Activated CD4-positive, alpha-beta T cell treated with anti-CD3 and anti-CD28 coated beads for 36 hours (primary cell): ENCODE results near the gene LFNG. TPM values are rescaled to one million over a fixed set of nuclear protein-coding genes. Genes with fewer than 3 reads are reported as not detected.
A peak's percentile ranks its signal among the peaks of the same experiment; 100 is the strongest.

Experiments used
- ATAC-seq: fragments of 200-7000 bp; cut with Tn5 transposase; one replicate; pipeline ENCODE4 v1.10.0; 2021; ENCODE audit warnings: mild to moderate bottlenecking, moderate library complexity
- CTCF ChIA-PET: fragments of 350-600 bp; sonication (Branson Sonifier 250); formaldehyde crosslinking; loops from one replicate; lab custom pipeline; 2021; ENCODE audit warnings: antibody characterized with exemption; lab: Charles Lee
- POLR2A ChIA-PET: fragments of 350-600 bp; sonication (Branson Sonifier 250); formaldehyde crosslinking; loops from one replicate; lab custom pipeline; 2021; ENCODE audit warnings: antibody characterized with exemption, inconsistent platforms; lab: Charles Lee
- DNase-seq: peaks from one replicate; pipeline ENCODE4 v3.0.0-alpha.2; 2020
- H3K27ac Mint-ChIP-seq: one replicate; pipeline ENCODE4 v1.8.0; 2021; ENCODE audit warnings: mixed read lengths
- H3K27me3 Mint-ChIP-seq: one replicate; pipeline ENCODE4 v1.8.0; 2021; ENCODE audit warnings: mixed read lengths
- H3K36me3 Mint-ChIP-seq: one replicate; pipeline ENCODE4 v1.8.0; 2021; ENCODE audit warnings: low read depth, mixed read lengths
- H3K4me1 Mint-ChIP-seq: one replicate; pipeline ENCODE4 v1.8.0; 2021; ENCODE audit warnings: mixed read lengths
- H3K4me3 Mint-ChIP-seq: one replicate; pipeline ENCODE4 v1.8.0; 2021; ENCODE audit warnings: mild to moderate bottlenecking, moderate library complexity, mixed read lengths
- H3K9me3 Mint-ChIP-seq: one replicate; pipeline ENCODE4 v1.8.0; 2021; ENCODE audit warnings: low read depth, mixed read lengths
- intact Hi-C, 2 experiments: fragments of 100-400 bp; cut with DNase I in 1 of 2; cut with micrococcal nuclease in 1 of 2; formaldehyde crosslinking; loops; one replicate each; pipeline versions ENCODE4 v1.14.2 to v1.15.1; 2022 to 2024; cut with DNase I, micrococcal nuclease
- total RNA-seq, 2 experiments: library from RNA; stranded (reverse); gene quantifications; one replicate each; pipeline ENCODE4 v1.2.3, GENCODE V29; 2021

Gene LFNG
- total RNA-seq, 2 experiments from 2014 or later, result 14.9 to 23.3 TPM

DNA sequence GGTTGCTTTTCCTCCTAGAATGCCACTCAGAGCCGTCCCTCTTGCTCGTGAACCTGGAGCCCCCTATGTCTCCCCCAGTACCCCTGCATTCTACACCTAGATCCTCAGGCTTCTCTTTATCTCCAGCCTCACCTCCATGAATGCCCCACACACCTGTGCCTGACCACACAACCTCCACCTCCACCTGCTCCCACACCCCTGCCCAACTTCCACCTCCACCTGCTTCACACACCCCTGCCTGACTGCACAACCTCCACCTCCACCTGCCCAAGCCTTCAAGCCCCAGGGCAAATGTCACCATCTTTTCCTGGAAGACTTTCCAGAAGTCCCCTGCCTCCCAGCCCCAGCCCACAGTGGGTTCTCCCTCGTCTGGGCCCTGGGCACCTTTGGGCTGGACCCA lies 6.9 kb upstream of the LFNG start:
- intact Hi-C loops, result loop anchor here in 1 of 2 experiments (5.0 kb wide), 1 partner anchor 35 kb away; the partner anchor contains the start of gene GRIFIN
- H3K4me3 Mint-ChIP-seq, result no peak overlapping the region
- H3K27ac Mint-ChIP-seq, result peak overlapping the region; percentile 77
- POLR2A ChIA-PET, result no interaction called here
- H3K9me3 Mint-ChIP-seq, result no peaks in the 10 kb centered on the region
- no peaks in the 10 kb centered on the region for H3K27me3 Mint-ChIP-seq
- H3K36me3 Mint-ChIP-seq, result no peaks in the 10 kb centered on the region
- no peak for DNase-seq
- peaks cover 55% of the 10 kb centered on the region for H3K4me1 Mint-ChIP-seq
- ATAC-seq, result no peak
- CTCF ChIA-PET, result interaction anchor here (1.2 kb wide), 1 partner anchor 9 kb away, joined by 3 read pairs; no protein-coding TSS in a partner anchor

DNA sequence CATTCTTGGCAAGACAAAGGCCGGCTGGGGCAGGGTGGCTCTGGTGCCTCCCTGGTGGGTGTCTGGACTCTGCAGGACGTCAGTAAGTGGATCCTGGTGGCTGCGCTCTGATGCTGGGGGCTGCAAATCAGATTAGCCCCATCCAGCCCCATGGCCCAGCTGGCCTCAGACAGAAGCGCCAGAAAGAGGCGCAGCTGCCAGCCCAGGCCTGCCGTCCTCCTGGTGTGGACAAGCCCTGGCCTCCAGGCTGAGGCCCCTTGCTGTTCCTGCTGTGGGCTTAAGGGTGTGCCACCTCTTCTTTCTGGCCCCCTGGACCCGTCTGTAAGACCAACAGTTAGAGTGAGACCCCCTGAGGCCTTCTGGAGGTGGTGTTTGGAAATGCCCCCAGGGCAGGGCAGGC lies 5.9 kb upstream of the LFNG start:
- Mint-ChIP-seq H3K36me3 (no peaks in the 10 kb centered on the region), H3K27me3 (no peaks in the 10 kb centered on the region), H3K9me3 (no peaks in the 10 kb centered on the region), H3K27ac (no peak overlapping the region), H3K4me1 (peaks cover 55% of the 10 kb centered on the region), H3K4me3 (no peak overlapping the region)
- DNase-seq (no peak), ATAC-seq (no peak)
- intact Hi-C loops, result loop anchor here in 1 of 2 experiments (5.0 kb wide), 1 partner anchor 36 kb away; the partner anchor contains the start of gene GRIFIN
- ChIA-PET POLR2A (no interaction called here), CTCF (no interaction called here)

GRCh38 chr7:2514473-2515423 lies 4.8 kb upstream of the LFNG start:
- ChIA-PET POLR2A (no interaction called here), CTCF (no interaction called here)
- H3K4me1 Mint-ChIP-seq, result peaks cover 47% of the 10 kb centered on the region
- H3K27ac Mint-ChIP-seq, result no peak overlapping the region
- no peaks in the 10 kb centered on the region for H3K27me3 Mint-ChIP-seq
- intact Hi-C loops, result loop anchor here (5.0 kb wide), 2 partner anchors 37 to 1352 kb away; partner anchors contain the start of genes GRIFIN (in 1 of the 2) and ZFAND2A (in 1 of the 2)
- ATAC-seq, result no peak
- DNase-seq, result no peak
- H3K9me3 Mint-ChIP-seq, result no peaks in the 10 kb centered on the region
- no peaks in the 10 kb centered on the region for H3K36me3 Mint-ChIP-seq
- no peak overlapping the region for H3K4me3 Mint-ChIP-seq

DNA sequence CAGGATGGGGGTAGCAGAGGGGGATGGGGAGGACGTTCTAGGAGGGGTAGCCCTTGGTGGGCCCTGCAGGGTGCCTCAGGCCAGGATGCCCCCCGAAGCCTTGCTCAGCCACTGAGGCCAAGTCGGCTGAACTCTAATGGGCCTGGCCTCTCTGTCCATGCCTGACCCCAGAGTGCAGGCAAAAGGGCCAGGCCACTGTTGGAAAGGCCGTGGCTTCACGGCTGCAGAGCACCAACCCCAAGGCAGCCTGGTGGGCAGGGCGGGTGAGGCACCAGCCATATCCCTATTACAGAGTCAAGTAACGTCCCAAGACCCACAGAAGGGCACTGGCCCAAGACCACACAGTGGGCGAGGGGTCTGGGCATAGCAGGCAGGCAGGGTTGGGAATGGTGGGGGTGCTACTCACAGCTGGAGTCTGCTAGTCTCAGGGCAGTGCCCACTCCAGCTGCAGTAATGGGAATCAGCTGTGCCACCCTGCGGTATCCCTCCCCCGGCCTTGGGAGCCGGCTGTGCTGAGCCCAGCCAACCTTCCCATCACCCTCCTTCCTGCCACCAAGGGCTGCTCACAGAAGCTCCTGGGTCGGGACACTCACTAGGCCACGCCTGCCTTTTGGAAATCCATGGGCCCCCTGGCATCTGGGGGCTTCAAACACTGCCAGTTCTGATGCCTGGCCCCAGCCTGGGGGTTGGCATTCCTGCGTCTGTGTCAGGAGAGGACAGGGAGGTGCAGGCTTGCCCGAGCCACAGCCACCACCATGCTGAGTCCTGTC lies 4.0 kb upstream of the LFNG start:
- intact Hi-C loops, result loop anchor here in 1 of 2 experiments (5.0 kb wide), 1 partner anchor 1353 kb away; the partner anchor contains the start of gene ZFAND2A

DNA sequence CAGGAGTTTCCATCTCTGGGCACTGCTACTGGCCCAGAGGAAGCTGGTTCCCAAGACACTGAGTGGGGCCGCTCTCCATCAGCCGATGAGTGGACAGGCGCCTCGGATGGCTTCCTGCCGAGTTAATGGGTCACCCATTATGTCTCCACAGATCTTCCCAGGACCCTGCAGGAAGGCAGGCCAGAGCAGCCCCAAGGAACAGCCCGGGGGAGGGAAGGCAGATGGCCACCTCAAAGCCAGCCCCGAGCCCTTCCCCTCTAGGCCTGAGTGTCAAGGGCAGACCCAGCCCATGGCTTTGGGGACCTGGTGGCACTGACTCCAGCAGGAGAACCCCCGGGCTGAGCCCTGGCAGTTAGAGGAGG lies 3.4 kb upstream of the LFNG start:
- DNase-seq, result no peak
- no peaks in the 10 kb centered on the region for H3K36me3 Mint-ChIP-seq
- H3K27ac Mint-ChIP-seq, result no peak overlapping the region
- no peaks in the 10 kb centered on the region for H3K9me3 Mint-ChIP-seq
- peaks cover 35% of the 10 kb centered on the region for H3K4me1 Mint-ChIP-seq
- ChIA-PET POLR2A (no interaction called here), CTCF (interaction anchor here (0.6 kb wide), 1 partner anchor 262 kb away, joined by 3 read pairs; no protein-coding TSS in a partner anchor)
- no peaks in the 10 kb centered on the region for H3K27me3 Mint-ChIP-seq
- intact Hi-C loops, result loop anchor here in 1 of 2 experiments (5.0 kb wide), 1 partner anchor 1354 kb away; the partner anchor contains the start of gene ZFAND2A
- no peak overlapping the region for H3K4me3 Mint-ChIP-seq
- no peak for ATAC-seq

More for the DNA sequence above, 4.0 kb upstream of the LFNG start:
- ATAC-seq, result no peak
- Mint-ChIP-seq H3K27ac (no peak overlapping the region), H3K4me3 (no peak overlapping the region), H3K9me3 (no peaks in the 10 kb centered on the region), H3K4me1 (peaks cover 39% of the 10 kb centered on the region), H3K36me3 (no peaks in the 10 kb centered on the region), H3K27me3 (no peaks in the 10 kb centered on the region)
- no peak for DNase-seq
- POLR2A ChIA-PET, result no interaction called here
- CTCF ChIA-PET, result no interaction called here

- no peak overlapping the region for H3K27ac Mint-ChIP-seq
- H3K4me3 Mint-ChIP-seq, result no peak overlapping the region
- ChIA-PET CTCF (interaction anchor here (0.6 kb wide), 1 partner anchor 431 kb away, joined by 3 read pairs; no protein-coding TSS in a partner anchor), POLR2A (no interaction called here)
- intact Hi-C loops, result loop anchor here in 1 of 2 experiments (5.0 kb wide), 1 partner anchor 1355 kb away; the partner anchor contains the start of gene ZFAND2A
- peaks cover 32% of the 10 kb centered on the region for H3K4me1 Mint-ChIP-seq
- ATAC-seq (no peak), DNase-seq (no peak)
- H3K36me3 Mint-ChIP-seq, result no peaks in the 10 kb centered on the region
- no peaks in the 10 kb centered on the region for H3K27me3 Mint-ChIP-seq
- H3K9me3 Mint-ChIP-seq, result no peaks in the 10 kb centered on the region
These were observed 2.5 kb upstream of the LFNG start for GRCh38 chr7:2517026-2517425.

DNA sequence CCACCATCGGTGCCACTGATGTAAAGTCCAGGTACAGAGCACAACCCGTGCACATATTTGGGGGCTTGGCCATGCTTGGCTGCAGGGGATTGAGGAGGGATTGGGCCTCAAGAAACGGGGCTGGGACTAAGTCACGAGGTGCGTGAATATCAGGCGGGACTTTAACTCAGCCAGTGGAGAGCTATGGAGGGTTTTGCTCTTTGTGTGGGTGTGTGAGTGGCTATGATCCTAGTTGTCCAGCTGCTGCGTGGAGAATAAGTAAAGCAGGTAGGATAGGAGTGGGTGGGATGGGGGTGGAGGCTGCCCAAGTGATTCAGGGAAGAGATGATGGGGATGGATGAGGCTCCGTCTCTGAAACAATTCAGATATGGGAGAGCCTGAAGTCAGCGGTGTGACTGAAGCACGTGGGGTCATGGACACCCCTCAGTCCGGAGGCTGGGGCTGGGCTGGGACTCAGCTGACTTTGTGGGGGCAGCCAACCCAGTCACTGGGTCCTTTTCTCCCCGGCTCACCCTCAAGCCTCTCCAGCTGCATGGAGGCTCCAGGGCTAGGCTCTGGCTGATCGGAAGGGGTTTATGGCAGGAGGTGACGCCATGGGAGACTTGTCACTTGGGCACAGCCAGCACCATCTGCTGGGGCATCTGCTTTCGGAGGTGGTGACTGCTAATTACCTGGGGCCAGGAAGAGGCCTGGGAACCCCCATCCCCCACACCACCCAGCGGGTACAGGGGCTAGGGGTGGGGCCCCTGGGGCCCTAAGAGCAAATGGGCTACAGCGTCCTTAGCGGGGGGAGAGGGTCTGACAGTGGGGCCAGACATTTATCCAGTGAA lies 1.7 kb upstream of the LFNG start:
- ChIA-PET POLR2A (no interaction called here), CTCF (no interaction called here)
- intact Hi-C loops, result loop anchor here in 1 of 2 experiments (5.0 kb wide), 1 partner anchor 1356 kb away; the partner anchor contains the start of gene ZFAND2A
- no peaks in the 10 kb centered on the region for H3K27me3 Mint-ChIP-seq
- H3K27ac Mint-ChIP-seq, result no peak overlapping the region
- ATAC-seq (no peak), DNase-seq (no peak)
- peak overlapping the region; percentile 38 for H3K4me3 Mint-ChIP-seq
- no peaks in the 10 kb centered on the region for H3K36me3 Mint-ChIP-seq
- peaks cover 31% of the 10 kb centered on the region for H3K4me1 Mint-ChIP-seq
- H3K9me3 Mint-ChIP-seq, result no peaks in the 10 kb centered on the region

- intact Hi-C loops, result loop anchor here (1.0 to 5.0 kb wide), 7 partner anchors 7 to 1356 kb away; partner anchors contain the start of genes BRAT1 (in 1 of the 2), CHST12 (in 1 of the 2), GNA12 (in 1 of the 2) and SNX8 (in 1 of the 2)
- Mint-ChIP-seq H3K4me1 (peaks cover 32% of the 10 kb centered on the region), H3K36me3 (no peaks in the 10 kb centered on the region), H3K27me3 (no peaks in the 10 kb centered on the region), H3K27ac (no peak overlapping the region), H3K4me3 (peak overlapping the region; percentile 52), H3K9me3 (no peaks in the 10 kb centered on the region)
- ChIA-PET POLR2A (no interaction called here), CTCF (no interaction called here)
- DNase-seq (no peak), ATAC-seq (no peak)
These were observed 846 bp upstream of the LFNG start for GRCh38 chr7:2518737-2519118.

DNA sequence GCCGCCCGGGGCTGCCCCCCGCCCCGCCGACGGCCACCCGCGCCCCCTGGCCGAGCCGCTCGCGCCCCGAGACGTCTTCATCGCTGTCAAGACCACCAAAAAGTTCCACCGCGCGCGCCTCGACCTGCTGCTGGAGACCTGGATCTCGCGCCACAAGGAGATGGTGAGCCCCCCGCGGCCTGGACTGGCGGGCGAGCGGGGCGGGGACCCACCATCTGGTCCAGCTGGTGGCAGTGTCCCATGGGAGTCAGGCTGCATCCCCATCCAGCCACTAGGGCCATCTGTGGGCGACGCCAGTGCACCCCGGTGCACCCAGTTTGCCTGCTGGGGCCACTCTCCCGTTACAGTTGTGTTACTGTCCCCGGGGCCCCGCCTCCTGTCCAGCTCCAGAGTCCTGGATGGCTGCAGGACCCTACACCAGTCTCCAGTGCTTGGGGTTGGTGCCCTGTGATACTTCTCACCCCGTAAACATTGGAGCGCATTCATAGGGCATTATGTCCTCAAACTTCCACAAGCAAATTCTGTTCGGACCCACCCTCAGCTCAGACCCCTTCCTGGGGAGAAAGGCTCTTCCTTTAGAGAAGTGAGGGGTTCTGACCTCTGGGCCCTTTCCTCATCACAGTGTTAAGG lies 672 bp downstream of the LFNG start:
- ChIA-PET CTCF (interaction anchor here (0.6 to 1.5 kb wide), 6 partner anchors 11 to 124 kb away, joined by 3 to 4 read pairs (median 4); no protein-coding TSS in a partner anchor), POLR2A (interaction anchor here (1.5 kb wide), 1 partner anchor 9 kb away, joined by 3 read pairs; no protein-coding TSS in a partner anchor)
- ATAC-seq (no peak), DNase-seq (peak; percentile 65)
- H3K4me1 Mint-ChIP-seq, result peaks cover 32% of the 10 kb centered on the region
- peak overlapping the region; percentile 89 for H3K4me3 Mint-ChIP-seq
- intact Hi-C loops, result loop anchor here in 1 of 2 experiments (5.0 to 10.0 kb wide), 3 partner anchors 112 to 325 kb away; partner anchors contain the start of genes GNA12 and TTYH3
- H3K9me3 Mint-ChIP-seq, result no peaks in the 10 kb centered on the region
- no peaks in the 10 kb centered on the region for H3K36me3 Mint-ChIP-seq
- no peaks in the 10 kb centered on the region for H3K27me3 Mint-ChIP-seq
- peak overlapping the region; percentile 73 for H3K27ac Mint-ChIP-seq
